HAP-1 (cell line): ENCODE measurements around the gene DCLK2.

Experiments
- DNase-seq, 2 experiments: peaks; one replicate each; pipeline ENCODE4 v3.0.0-alpha.2; 2016 to 2020; ENCODE audit warnings: low spot score in 2 of 2
- H3K27me3 ChIP-seq: fragments of 250-450 bp; sonication (Bioruptor Pico); 2 replicates; pipeline ENCODE4 v1.5.1; 2020; ENCODE audit warnings: low read depth, mild to moderate bottlenecking, moderate library complexity
- H3K36me3 ChIP-seq: fragments of 250-450 bp; sonication (Bioruptor Pico); replicated peaks from 2 replicates; pipeline ENCODE4 v1.5.1; 2020; ENCODE audit warnings: mild to moderate bottlenecking
- H3K4me1 ChIP-seq: fragments of 250-450 bp; sonication (Bioruptor Pico); 2 replicates; pipeline ENCODE4 v1.5.1; 2020; ENCODE audit warnings: mild to moderate bottlenecking
- H3K4me3 ChIP-seq: fragments of 250-450 bp; sonication (Bioruptor Pico); 2 replicates; pipeline ENCODE4 v1.5.1; 2020; ENCODE audit warnings: mild to moderate bottlenecking, moderate library complexity
- H3K9me3 ChIP-seq: fragments of 250-450 bp; sonication (Bioruptor Pico); 2 replicates; pipeline ENCODE4 v1.5.1; 2020; ENCODE audit warnings: mild to moderate bottlenecking, moderate library complexity
- in situ Hi-C: fragments of 300-500 bp; cut with MboI; formaldehyde crosslinking; loops from 3 replicates; pipeline ENCODE4 v1.14.3; 2020; ENCODE audit warnings: low sequenced_read_pairs, inconsistent platforms, mixed read lengths

The DCLK2 gene

DNA sequence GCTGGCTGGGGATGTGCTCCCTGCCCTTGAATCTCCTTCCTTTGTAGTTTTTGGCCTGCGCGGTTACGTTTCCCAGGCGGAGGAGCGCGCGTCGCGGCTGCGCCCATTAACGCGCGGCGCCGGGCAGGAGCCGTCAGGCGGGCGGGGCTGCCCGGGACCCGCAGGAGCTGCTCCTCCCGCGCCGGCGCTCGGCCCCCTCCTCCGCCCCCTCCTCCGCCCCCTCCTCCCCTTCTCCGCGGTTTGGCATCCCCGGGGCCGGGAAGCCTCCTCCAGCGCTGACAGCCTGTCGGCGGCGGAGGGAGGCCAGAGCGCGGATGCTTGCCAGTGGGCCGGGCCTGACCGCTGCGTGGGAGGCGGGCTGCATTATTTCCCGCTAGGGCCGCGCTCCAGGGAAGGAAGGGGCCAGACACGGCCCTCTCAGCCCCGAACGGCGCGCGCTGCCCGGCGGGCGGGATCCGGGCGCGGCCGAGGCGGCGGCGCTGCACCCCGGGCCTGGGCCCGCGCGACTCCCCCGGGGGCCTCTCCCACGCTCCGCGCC lies at the start of gene DCLK2:
DCLK2 (plus strand) TSS at position 405 of the 538 bp plus-strand sequence. CDS start 583 bp downstream, outside the sequence.
- H3K4me3 ChIP-seq: peak within 1 kb of the TSS; percentile 57

GRCh38 chr4:150032541-150032940 lies 45.7 kb upstream of the DCLK2 start:
- Histone ChIP-seq H3K4me3 (no peak overlapping the region), H3K4me1 (peaks cover 3% of the 10 kb centered on the region; the same call in 1 of the 2 replicates), H3K36me3 (no peaks in the 10 kb centered on the region), H3K9me3 (peaks cover 1% of the 10 kb centered on the region; the same call in 1 of the 2 replicates), H3K27me3 (peaks cover 8% of the 10 kb centered on the region)
- in situ Hi-C loops: no loop called here
- no peak for DNase-seq

More for the DNA sequence above, at the start of gene DCLK2:
- no peaks in the 10 kb centered on the region for H3K27me3 ChIP-seq
- no peaks in the 10 kb centered on the region for H3K36me3 ChIP-seq
- in situ Hi-C loops: no loop called here
- H3K9me3 ChIP-seq: no peaks in the 10 kb centered on the region
- DNase-seq: peak; percentile 68 to 82
- peaks cover 13% of the 10 kb centered on the region for H3K4me1 ChIP-seq

DNA sequence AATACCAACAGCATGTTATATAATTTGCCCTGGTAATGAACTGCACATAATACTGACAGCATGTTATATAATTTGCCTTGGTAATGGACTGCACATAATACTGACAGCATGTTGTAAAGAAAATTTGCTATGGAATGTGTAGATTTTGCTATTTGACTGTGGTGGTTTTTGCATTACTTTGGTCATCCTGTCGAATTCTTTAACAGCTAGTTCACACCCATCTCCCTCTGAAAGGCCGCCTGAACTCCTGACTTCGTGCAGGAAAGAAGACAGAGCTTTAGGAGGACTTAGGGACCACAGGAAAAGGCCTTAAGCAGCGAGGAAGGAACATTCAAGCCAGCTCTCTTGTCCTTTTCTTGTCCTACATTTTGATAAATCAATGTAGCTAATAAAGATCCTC lies 45.2 kb upstream of the DCLK2 start:
- in situ Hi-C loops: no loop called here

GRCh38 chr4:150033901-150034300 lies 44.3 kb upstream of the DCLK2 start:
- Histone ChIP-seq H3K4me3 (no peak overlapping the region), H3K9me3 (no peaks in the 10 kb centered on the region), H3K36me3 (no peaks in the 10 kb centered on the region), H3K4me1 (peaks cover 3% of the 10 kb centered on the region; the same call in 1 of the 2 replicates), H3K27me3 (peaks cover 9% of the 10 kb centered on the region)
- in situ Hi-C loops: no loop called here
- peak; percentile 16 to 46 for DNase-seq

More for the DNA sequence above, 45.2 kb upstream of the DCLK2 start:
- Histone ChIP-seq H3K4me1 (peaks cover 3% of the 10 kb centered on the region; the same call in 1 of the 2 replicates), H3K27me3 (peaks cover 9% of the 10 kb centered on the region), H3K4me3 (no peak overlapping the region), H3K36me3 (no peaks in the 10 kb centered on the region), H3K9me3 (no peaks in the 10 kb centered on the region)
- DNase-seq: no peak

DNA sequence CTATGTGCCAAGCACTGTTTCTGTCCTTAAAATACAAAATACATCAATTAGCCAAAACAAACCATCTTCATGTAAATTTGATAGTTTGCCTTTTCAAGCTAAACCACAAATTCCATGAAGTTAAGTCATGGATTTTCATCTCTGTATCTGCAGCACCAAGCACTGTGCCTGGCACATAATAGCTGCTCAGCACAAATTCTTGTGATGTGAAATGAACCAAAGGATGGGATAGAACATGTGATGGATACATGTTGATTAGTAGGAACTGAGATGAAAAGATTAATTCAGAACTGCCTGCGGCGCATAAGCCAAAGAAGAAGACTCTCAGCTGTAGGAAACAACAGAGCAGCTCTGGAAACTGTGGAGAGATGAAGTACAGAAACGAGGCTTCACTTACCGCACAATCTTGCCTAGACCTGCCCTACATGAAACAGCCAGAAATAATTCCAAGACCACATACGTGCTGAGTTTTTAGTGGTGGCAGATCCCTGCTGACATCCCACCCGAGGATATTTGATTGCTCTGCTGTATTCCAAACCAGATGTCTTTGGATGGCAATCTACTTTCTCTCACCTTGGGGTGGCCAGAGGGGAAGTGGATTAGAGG lies 40.9 kb upstream of the DCLK2 start:
- in situ Hi-C loops: no loop called here

GRCh38 chr4:150038335-150039076 lies 39.7 kb upstream of the DCLK2 start:
- Histone ChIP-seq H3K4me3 (no peak overlapping the region), H3K4me1 (peaks cover 3% of the 10 kb centered on the region; the same call in 1 of the 2 replicates), H3K36me3 (no peaks in the 10 kb centered on the region), H3K27me3 (peaks cover 9% of the 10 kb centered on the region), H3K9me3 (no peaks in the 10 kb centered on the region)
- in situ Hi-C loops: no loop called here
- no peak for DNase-seq

More for the DNA sequence above, 40.9 kb upstream of the DCLK2 start:
- H3K4me3 ChIP-seq: no peak overlapping the region
- peaks cover 3% of the 10 kb centered on the region; the same call in 1 of the 2 replicates for H3K4me1 ChIP-seq
- H3K36me3 ChIP-seq: no peaks in the 10 kb centered on the region
- no peaks in the 10 kb centered on the region for H3K9me3 ChIP-seq
- H3K27me3 ChIP-seq: peaks cover 9% of the 10 kb centered on the region
- no peak for DNase-seq

DNA sequence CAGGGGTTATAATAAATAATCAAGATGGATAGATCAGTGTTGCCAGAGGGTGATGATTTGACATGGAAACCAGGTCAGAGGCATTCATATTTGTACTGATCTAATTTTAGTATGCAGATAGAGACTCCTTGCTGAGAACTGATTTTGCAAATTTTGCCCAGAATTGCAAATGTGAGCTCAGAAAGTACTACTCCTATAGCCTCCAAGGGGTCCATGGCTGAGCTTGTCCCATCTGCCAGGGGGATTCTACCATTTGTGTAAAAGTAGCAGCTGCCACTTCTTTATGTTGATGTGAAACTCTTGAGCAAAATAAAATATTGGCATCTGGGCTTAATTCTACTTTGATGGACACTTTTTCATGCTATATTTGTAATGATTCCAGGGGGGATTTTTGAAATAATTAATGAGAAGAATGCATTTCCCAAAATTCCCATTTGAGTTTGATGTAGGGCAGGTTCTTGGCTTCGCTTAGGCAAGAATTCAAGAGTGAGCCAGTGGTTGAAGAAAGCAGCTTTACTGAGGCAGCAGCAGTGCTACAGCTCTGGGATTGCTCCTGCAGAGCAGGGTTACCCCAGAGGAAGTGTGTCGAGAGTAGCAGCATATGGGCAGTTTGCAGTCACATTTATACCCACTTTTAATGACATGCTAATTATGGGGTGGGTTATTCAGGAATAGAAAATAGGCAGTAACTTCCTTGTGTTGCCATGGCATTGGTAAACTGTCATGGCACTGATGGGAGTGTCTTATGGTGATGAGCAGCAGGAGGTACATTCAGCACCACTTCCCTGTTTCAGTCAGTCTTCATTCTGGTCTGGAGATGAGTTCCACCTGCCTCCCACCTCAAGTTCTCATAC lies 38.7 kb upstream of the DCLK2 start:
- H3K36me3 ChIP-seq: no peaks in the 10 kb centered on the region
- no peaks in the 10 kb centered on the region for H3K4me1 ChIP-seq
- in situ Hi-C loops: no loop called here
- peaks cover 9% of the 10 kb centered on the region for H3K27me3 ChIP-seq
- DNase-seq: no peak
- H3K4me3 ChIP-seq: no peak overlapping the region
- H3K9me3 ChIP-seq: no peaks in the 10 kb centered on the region

DNA sequence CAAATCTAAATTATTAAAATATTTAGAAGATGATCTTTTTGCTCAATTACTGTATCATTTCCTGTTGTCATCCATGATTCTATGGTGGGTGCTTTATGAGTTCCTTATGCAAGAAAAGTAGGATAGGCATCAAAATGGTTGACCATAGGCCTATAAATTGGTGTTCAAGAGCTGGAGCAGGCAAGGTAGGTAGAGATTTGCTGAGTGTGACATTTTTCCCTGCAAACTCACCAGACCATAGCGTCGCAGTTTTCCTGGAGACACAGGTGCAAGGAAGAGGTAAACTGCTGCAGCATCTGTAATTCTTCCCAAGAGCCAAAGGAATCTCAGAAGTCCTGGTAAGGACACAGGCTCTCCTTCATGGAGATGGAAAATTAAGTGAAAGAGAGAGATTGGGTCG lies 33.7 kb upstream of the DCLK2 start:
- H3K27me3 ChIP-seq: no peaks in the 10 kb centered on the region
- no peak overlapping the region for H3K4me3 ChIP-seq
- no peaks in the 10 kb centered on the region for H3K4me1 ChIP-seq
- in situ Hi-C loops: no loop called here
- no peaks in the 10 kb centered on the region for H3K9me3 ChIP-seq
- DNase-seq: no peak
- no peaks in the 10 kb centered on the region for H3K36me3 ChIP-seq

DNA sequence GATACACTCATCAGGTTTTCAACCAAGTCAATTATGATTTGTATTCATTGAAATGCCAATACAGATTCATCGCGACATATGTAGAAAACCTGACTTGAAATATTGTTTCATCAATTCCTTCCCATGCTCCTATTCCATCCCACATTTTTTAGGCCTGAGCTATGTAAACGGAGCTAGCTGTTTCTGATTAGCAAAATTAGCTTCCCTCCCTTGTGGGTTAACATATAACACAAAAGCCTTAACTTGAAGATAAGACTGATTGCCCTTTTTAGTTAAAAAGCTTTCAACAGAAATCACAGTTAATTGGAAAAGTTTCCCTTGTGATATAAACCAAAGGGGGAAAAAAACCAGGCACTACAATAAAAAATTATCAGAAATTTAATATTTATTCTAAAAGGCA lies 32.8 kb upstream of the DCLK2 start:
- Histone ChIP-seq H3K36me3 (no peaks in the 10 kb centered on the region), H3K4me1 (no peaks in the 10 kb centered on the region), H3K27me3 (no peaks in the 10 kb centered on the region), H3K9me3 (no peaks in the 10 kb centered on the region), H3K4me3 (no peak overlapping the region)
- in situ Hi-C loops: no loop called here
- no peak for DNase-seq

DNA sequence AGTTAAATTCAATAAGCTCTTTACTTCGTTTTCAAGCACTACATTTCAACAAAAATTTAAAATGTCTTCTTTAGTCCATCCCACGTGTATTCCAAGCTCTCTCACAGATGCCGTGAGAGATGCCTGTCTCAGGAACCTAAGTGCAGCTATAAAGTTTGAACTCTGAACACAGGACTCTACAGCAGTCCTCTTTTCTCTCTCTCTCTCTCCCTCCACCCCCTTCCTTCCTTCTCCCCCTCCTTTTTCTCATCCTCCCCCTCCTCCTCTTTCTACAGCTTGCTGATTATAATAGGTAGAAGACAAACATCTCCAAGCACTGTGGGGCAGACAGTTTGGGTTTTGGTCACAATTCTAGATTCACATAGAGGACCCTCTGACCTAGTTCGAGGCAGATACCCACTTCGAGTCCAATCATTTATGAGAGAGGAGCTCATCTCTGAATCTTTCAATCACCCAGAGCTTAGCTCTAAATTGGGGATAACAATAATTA lies 31.5 kb upstream of the DCLK2 start:
- in situ Hi-C loops: no loop called here
- DNase-seq: no peak
- H3K27me3 ChIP-seq: no peaks in the 10 kb centered on the region
- H3K9me3 ChIP-seq: no peaks in the 10 kb centered on the region
- H3K36me3 ChIP-seq: no peaks in the 10 kb centered on the region
- H3K4me3 ChIP-seq: no peak overlapping the region
- no peaks in the 10 kb centered on the region for H3K4me1 ChIP-seq

GRCh38 chr4:150047546-150047945 lies 30.7 kb upstream of the DCLK2 start:
- no peak for DNase-seq
- H3K9me3 ChIP-seq: no peaks in the 10 kb centered on the region
- in situ Hi-C loops: no loop called here

GRCh38 chr4:150049682-150050081 lies 28.6 kb upstream of the DCLK2 start:
- H3K36me3 ChIP-seq: no peaks in the 10 kb centered on the region
- H3K9me3 ChIP-seq: no peaks in the 10 kb centered on the region
- in situ Hi-C loops: no loop called here
- H3K4me1 ChIP-seq: no peaks in the 10 kb centered on the region
- H3K27me3 ChIP-seq: no peaks in the 10 kb centered on the region; the same call in none of the 2 replicates
- H3K4me3 ChIP-seq: no peak overlapping the region
- no peak for DNase-seq

More at GRCh38 chr4:150047546-150047945, 30.7 kb upstream of the DCLK2 start:
- Histone ChIP-seq H3K36me3 (no peaks in the 10 kb centered on the region), H3K27me3 (no peaks in the 10 kb centered on the region; the same call in none of the 2 replicates), H3K4me3 (no peak overlapping the region), H3K4me1 (no peaks in the 10 kb centered on the region)

GRCh38 chr4:150050566-150050965 lies 27.7 kb upstream of the DCLK2 start:
- DNase-seq: no peak
- no peaks in the 10 kb centered on the region; the same call in none of the 2 replicates for H3K27me3 ChIP-seq
- H3K36me3 ChIP-seq: no peaks in the 10 kb centered on the region
- no peaks in the 10 kb centered on the region for H3K4me1 ChIP-seq
- H3K4me3 ChIP-seq: no peak overlapping the region
- no peaks in the 10 kb centered on the region for H3K9me3 ChIP-seq
- in situ Hi-C loops: no loop called here
